ENCODE results near the gene PRKN.

The PRKN gene

GRCh38 chr6:161755080-161755479, 972.5 kb downstream of the PRKN start:
- Histone ChIP-seq H3K27me3 (ENCODE audit: insufficient read depth, poor library complexity, severe bottlenecking) (no peaks in the 10 kb centered on the region), H3K4me3 (replicated peaks; ENCODE audit: insufficient read depth, low read length) (no peak overlapping the region), H3K27ac (replicated peaks) (no peak overlapping the region)
- no peak for TF ChIP-seq SPI1 (IDR thresholded peaks at IDR 0.05; ENCODE audit: borderline replicate concordance, low read depth)
- no peak for TF ChIP-seq CTCF (IDR thresholded peaks at IDR 0.05; ENCODE audit: insufficient read depth, low read length)
- TF ChIP-seq POLR2AphosphoS5 (IDR thresholded peaks at IDR 0.05; ENCODE audit: low read depth) = no peak
- no peak for TF ChIP-seq GABPA (IDR thresholded peaks at IDR 0.05; ENCODE audit: low read depth)
- TF ChIP-seq, protein P1, sequence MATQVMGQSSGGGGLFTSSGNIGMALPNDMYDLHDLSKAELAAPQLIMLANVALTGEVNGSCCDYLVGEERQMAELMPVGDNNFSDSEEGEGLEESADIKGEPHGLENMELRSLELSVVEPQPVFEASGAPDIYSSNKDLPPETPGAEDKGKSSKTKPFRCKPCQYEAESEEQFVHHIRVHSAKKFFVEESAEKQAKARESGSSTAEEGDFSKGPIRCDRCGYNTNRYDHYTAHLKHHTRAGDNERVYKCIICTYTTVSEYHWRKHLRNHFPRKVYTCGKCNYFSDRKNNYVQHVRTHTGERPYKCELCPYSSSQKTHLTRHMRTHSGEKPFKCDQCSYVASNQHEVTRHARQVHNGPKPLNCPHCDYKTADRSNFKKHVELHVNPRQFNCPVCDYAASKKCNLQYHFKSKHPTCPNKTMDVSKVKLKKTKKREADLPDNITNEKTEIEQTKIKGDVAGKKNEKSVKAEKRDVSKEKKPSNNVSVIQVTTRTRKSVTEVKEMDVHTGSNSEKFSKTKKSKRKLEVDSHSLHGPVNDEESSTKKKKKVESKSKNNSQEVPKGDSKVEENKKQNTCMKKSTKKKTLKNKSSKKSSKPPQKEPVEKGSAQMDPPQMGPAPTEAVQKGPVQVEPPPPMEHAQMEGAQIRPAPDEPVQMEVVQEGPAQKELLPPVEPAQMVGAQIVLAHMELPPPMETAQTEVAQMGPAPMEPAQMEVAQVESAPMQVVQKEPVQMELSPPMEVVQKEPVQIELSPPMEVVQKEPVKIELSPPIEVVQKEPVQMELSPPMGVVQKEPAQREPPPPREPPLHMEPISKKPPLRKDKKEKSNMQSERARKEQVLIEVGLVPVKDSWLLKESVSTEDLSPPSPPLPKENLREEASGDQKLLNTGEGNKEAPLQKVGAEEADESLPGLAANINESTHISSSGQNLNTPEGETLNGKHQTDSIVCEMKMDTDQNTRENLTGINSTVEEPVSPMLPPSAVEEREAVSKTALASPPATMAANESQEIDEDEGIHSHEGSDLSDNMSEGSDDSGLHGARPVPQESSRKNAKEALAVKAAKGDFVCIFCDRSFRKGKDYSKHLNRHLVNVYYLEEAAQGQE (IDR thresholded peaks at IDR 0.05; ENCODE audit: insufficient replicate concordance, low read depth) = no peak
- DNase-seq (ENCODE audit: low read depth in 1 of 2, low spot score in 1 of 2) = no peak

GRCh38 chr6:161750686-161751085, 976.9 kb downstream of the PRKN start:
- no peak for DNase-seq (ENCODE audit: low read depth in 1 of 2, low spot score in 1 of 2)
- no peaks in the 10 kb centered on the region for H3K27me3 ChIP-seq (ENCODE audit: insufficient read depth, poor library complexity, severe bottlenecking)
- TF ChIP-seq CTCF (IDR thresholded peaks at IDR 0.05; ENCODE audit: insufficient read depth, low read length) = no peak
- no peak for TF ChIP-seq GABPA (IDR thresholded peaks at IDR 0.05; ENCODE audit: low read depth)
- TF ChIP-seq, protein P1 (IDR thresholded peaks at IDR 0.05; ENCODE audit: insufficient replicate concordance, low read depth) = no peak
- TF ChIP-seq SPI1 (IDR thresholded peaks at IDR 0.05; ENCODE audit: borderline replicate concordance, low read depth) = no peak
- no peak for TF ChIP-seq POLR2AphosphoS5 (IDR thresholded peaks at IDR 0.05; ENCODE audit: low read depth)
- H3K27ac ChIP-seq (replicated peaks) = no peak overlapping the region
- no peak overlapping the region for H3K4me3 ChIP-seq (replicated peaks; ENCODE audit: insufficient read depth, low read length)

- H3K27ac ChIP-seq (replicated peaks) = no peak overlapping the region
- H3K27me3 ChIP-seq (ENCODE audit: insufficient read depth, poor library complexity, severe bottlenecking) = no peaks in the 10 kb centered on the region
- H3K4me3 ChIP-seq (replicated peaks; ENCODE audit: insufficient read depth, low read length) = no peak overlapping the region
- DNase-seq (ENCODE audit: low read depth in 1 of 2, low spot score in 1 of 2) = no peak
- no peak for TF ChIP-seq CTCF (IDR thresholded peaks at IDR 0.05; ENCODE audit: insufficient read depth, low read length)
- TF ChIP-seq GABPA (IDR thresholded peaks at IDR 0.05; ENCODE audit: low read depth) = no peak
- TF ChIP-seq POLR2AphosphoS5 (IDR thresholded peaks at IDR 0.05; ENCODE audit: low read depth) = no peak
- no peak for TF ChIP-seq SPI1 (IDR thresholded peaks at IDR 0.05; ENCODE audit: borderline replicate concordance, low read depth)
- TF ChIP-seq, protein P1 (IDR thresholded peaks at IDR 0.05; ENCODE audit: insufficient replicate concordance, low read depth) = no peak
Observed at GRCh38 chr6:161749576-161749975, 978.0 kb downstream of the PRKN start.
